Measurements from ENCODE around the gene CD83. TPM values are rescaled to one million over a fixed set of nuclear protein-coding genes. Genes with fewer than 3 reads are reported as not detected.

Gene CD83
- total and polyA plus RNA-seq, 2 of the 8 experiments (the other 6 are each of a cell fraction or from before 2014, with no cell fraction given), result 4.6 to 8.5 TPM

- no peak for TF ChIP-seq TEAD4 (IDR thresholded peaks at IDR 0.05; ENCODE audit: low read depth, low read length)
- TF ChIP-seq RBBP5 (IDR thresholded peaks at IDR 0.05; ENCODE audit: borderline replicate concordance, low read depth, low read length), result peak; percentile 87; the same call in 1 of the 2 replicates
- peak; percentile 87 for TF ChIP-seq KDM4A (IDR thresholded peaks at IDR 0.05; ENCODE audit: low read depth, low read length, severe bottlenecking)
- no peak for TF ChIP-seq CEBPB (IDR thresholded peaks at IDR 0.05; ENCODE audit: low read depth, low read length)
- TF ChIP-seq MAX (IDR thresholded peaks at IDR 0.05), result peak; percentile 19; the same call in 1 of the 2 replicates
- no peak for TF ChIP-seq GABPA (IDR thresholded peaks at IDR 0.05; ENCODE audit: borderline replicate concordance, insufficient read depth, low read length)
- no peak for TF ChIP-seq HDAC6 (IDR thresholded peaks at IDR 0.05; ENCODE audit: low read depth, low read length)
- no peak for TF ChIP-seq CBX8 (IDR thresholded peaks at IDR 0.05; ENCODE audit: borderline replicate concordance, low read depth, low read length)
- no peak for TF ChIP-seq SIX5 (IDR thresholded peaks at IDR 0.05; ENCODE audit: low read depth, low read length)
- no peak; the same call in 1 of the 2 replicates for TF ChIP-seq E2F6 (IDR thresholded peaks at IDR 0.05)
- peak; percentile 83 for TF ChIP-seq BACH1 (IDR thresholded peaks at IDR 0.05; ENCODE audit: low read length)
- no peak for TF ChIP-seq TCF12 (IDR thresholded peaks at IDR 0.05; ENCODE audit: low read depth, low read length)
- TF ChIP-seq CHD1 (IDR thresholded peaks at IDR 0.05; ENCODE audit: low read depth, low read length), result no peak
- TF ChIP-seq SIRT6 (IDR thresholded peaks at IDR 0.05; ENCODE audit: low read length), result no peak
- peak; percentile 57 for TF ChIP-seq ASH2L (IDR thresholded peaks at IDR 0.05; ENCODE audit: low read length)
- peak; percentile 98 for TF ChIP-seq KDM1A (IDR thresholded peaks at IDR 0.05; ENCODE audit: borderline replicate concordance, low read length)
- no peak for TF ChIP-seq EGR1 (IDR thresholded peaks at IDR 0.05; ENCODE audit: borderline replicate concordance, low read depth, low read length)
- TF ChIP-seq RAD21 (IDR thresholded peaks at IDR 0.05 in 1 of 2, conservative IDR thresholded peaks at IDR 0.05 in 1 of 2; ENCODE audit: low read depth in 2 of 2, low read length in 2 of 2), result peak in 1 of 2 experiments; percentile 29; a peak in 2 of 4 replicates
- TF ChIP-seq EZH2 (IDR thresholded peaks at IDR 0.05; ENCODE audit: low read depth, low read length, severe bottlenecking), result no peak
- TF ChIP-seq CBX5 (IDR thresholded peaks at IDR 0.05; ENCODE audit: low read depth, low read length), result no peak
- TF ChIP-seq SP2 (IDR thresholded peaks at IDR 0.05; ENCODE audit: low read length), result no peak
- TF ChIP-seq POLR2A (IDR thresholded peaks at IDR 0.05; ENCODE audit: control extremely low read depth in 1 of 2, low read depth in 2 of 2, low read length in 2 of 2), result 0 out of 3 replicates have a peak, but pooled peaks of 1 of the 2 experiments have one; percentile 17
- TF ChIP-seq POLR2AphosphoS5 (IDR thresholded peaks at IDR 0.05; ENCODE audit: low read depth, low read length), result no peak
- peak; percentile 79 for TF ChIP-seq PHF8 (conservative IDR thresholded peaks at IDR 0.05; ENCODE audit: low read depth, low read length)
Observed at GRCh38 chr6:14117158-14118090, at the start of gene CD83 (continued).
